Prostate gland (tissue), 2 donors: Measurements from ENCODE around the gene VEGFB. TPM values are rescaled to one million over a fixed set of nuclear protein-coding genes. Genes with fewer than 3 reads are reported as not detected.
"Not testable (repeated sequence)": the region's sequence is repeated elsewhere in the genome, so short reads cannot be mapped to it uniquely, and the experiment has no call there.

ENCODE experiments used
- DNase-seq: peaks from one replicate; pipeline ENCODE4 v3.0.0-alpha.2; 2019; ENCODE audit warnings: low spot score
- H3K27ac ChIP-seq, 2 donors: fragments of 200-600 bp; sonication (generic); 2 replicates each; pipeline ENCODE4 v1.5.1; 2017 to 2019
- H3K27me3 ChIP-seq: fragments of 200-600 bp; sonication (generic); replicated peaks from 2 replicates; pipeline ENCODE4 v1.5.1; 2019; ENCODE audit not compliant: insufficient read depth
- H3K36me3 ChIP-seq, 2 donors: fragments of 200-600 bp; sonication (generic); 1 replicate in 1 of 2; 2 replicates in 1 of 2; pipeline versions ENCODE4 v1.5.1 to v1.8.1; 2017 to 2019
- H3K4me1 ChIP-seq: fragments of 200-600 bp; sonication (generic); replicated peaks from 2 replicates; pipeline ENCODE4 v1.5.1; 2019
- H3K4me3 ChIP-seq, 2 donors: fragments of 200-600 bp; sonication (generic); 2 replicates each; pipeline ENCODE4 v1.5.1; 2017 to 2019
- H3K9me3 ChIP-seq: fragments of 200-600 bp; sonication (generic); 2 replicates; pipeline ENCODE4 v1.5.1; 2017
- CTCF ChIP-seq, 4 experiments: fragments of 200-600 bp in 2 of 4; fragments of 450-650 bp in 2 of 4; sonication (generic) in 2 of 4; IDR thresholded peaks; 1 replicate in 3 of 4; 2 replicates in 1 of 4; pipeline ENCODE4 v1.5.1; 2016 to 2019; ENCODE audit warnings: antibody characterized with exemption in 4 of 4, mild to moderate bottlenecking in 2 of 4, moderate library complexity in 2 of 4
- POLR2A ChIP-seq: fragments of 450-650 bp; IDR thresholded peaks from one replicate; pipeline ENCODE4 v1.6.1; 2016; ENCODE audit warnings: antibody characterized with exemption, mild to moderate bottlenecking
- POLR2AphosphoS5 ChIP-seq: sonication (generic); formaldehyde crosslinking; IDR thresholded peaks from one replicate; pipeline ENCODE4 v1.6.1; 2017; ENCODE audit warnings: antibody characterized with exemption
- WGBS: methylation state at CpG from one replicate; pipeline ENCODE4 v1.1.5; 2018; 5-methylcytosine and 5-hydroxymethylcytosine counted together
- intact Hi-C: fragments of 100-400 bp; cut with DNase I; formaldehyde crosslinking; loops from one replicate; pipeline ENCODE4 v1.14.2; 2022
- total RNA-seq, 2 donors: library from RNA; depleted of rRNA; stranded (reverse); fragments of >200 nt; gene quantifications; one replicate each; pipeline ENCODE4 v1.1.0, GENCODE V29; 2016

Gene VEGFB
- total RNA-seq, 2 donors from 2014 or later: 50.9 to 91.2 TPM

GRCh38 chr11:64244966-64245365, 10.6 kb downstream of the VEGFB start:
- no peak for DNase-seq
- H3K4me3 ChIP-seq: peak overlapping the region in 1 of 2 donors; percentile 52
- no peaks in the 10 kb centered on the region for H3K27me3 ChIP-seq
- no peaks in the 10 kb centered on the region for H3K9me3 ChIP-seq
- H3K36me3 ChIP-seq: no peaks in the 10 kb centered on the region
- H3K27ac ChIP-seq: peak overlapping the region; percentile 71 to 84
- TF ChIP-seq CTCF (IDR thresholded peaks at IDR 0.05): no peak
- TF ChIP-seq POLR2A: no peak
- TF ChIP-seq POLR2AphosphoS5: no peak
- H3K4me1 ChIP-seq: peaks cover 15% of the 10 kb centered on the region
- intact Hi-C loops: no loop called here
- 36% methylated on average over 6 of the region's 6 CpGs for WGBS

GRCh38 chr11:64245401-64245796, 11.0 kb downstream of the VEGFB start:
- Histone ChIP-seq H3K4me3 (peak overlapping the region; percentile 47 to 52), H3K36me3 (no peaks in the 10 kb centered on the region), H3K27me3 (no peaks in the 10 kb centered on the region), H3K27ac (peak overlapping the region; percentile 71 to 84), H3K4me1 (peaks cover 15% of the 10 kb centered on the region), H3K9me3 (no peaks in the 10 kb centered on the region)
- WGBS: 2% methylated on average over 6 of the region's 6 CpGs
- no peak for DNase-seq
- intact Hi-C loops: no loop called here
- no peak for TF ChIP-seq POLR2A
- TF ChIP-seq CTCF (IDR thresholded peaks at IDR 0.05): no peak
- TF ChIP-seq POLR2AphosphoS5: no peak

DNA sequence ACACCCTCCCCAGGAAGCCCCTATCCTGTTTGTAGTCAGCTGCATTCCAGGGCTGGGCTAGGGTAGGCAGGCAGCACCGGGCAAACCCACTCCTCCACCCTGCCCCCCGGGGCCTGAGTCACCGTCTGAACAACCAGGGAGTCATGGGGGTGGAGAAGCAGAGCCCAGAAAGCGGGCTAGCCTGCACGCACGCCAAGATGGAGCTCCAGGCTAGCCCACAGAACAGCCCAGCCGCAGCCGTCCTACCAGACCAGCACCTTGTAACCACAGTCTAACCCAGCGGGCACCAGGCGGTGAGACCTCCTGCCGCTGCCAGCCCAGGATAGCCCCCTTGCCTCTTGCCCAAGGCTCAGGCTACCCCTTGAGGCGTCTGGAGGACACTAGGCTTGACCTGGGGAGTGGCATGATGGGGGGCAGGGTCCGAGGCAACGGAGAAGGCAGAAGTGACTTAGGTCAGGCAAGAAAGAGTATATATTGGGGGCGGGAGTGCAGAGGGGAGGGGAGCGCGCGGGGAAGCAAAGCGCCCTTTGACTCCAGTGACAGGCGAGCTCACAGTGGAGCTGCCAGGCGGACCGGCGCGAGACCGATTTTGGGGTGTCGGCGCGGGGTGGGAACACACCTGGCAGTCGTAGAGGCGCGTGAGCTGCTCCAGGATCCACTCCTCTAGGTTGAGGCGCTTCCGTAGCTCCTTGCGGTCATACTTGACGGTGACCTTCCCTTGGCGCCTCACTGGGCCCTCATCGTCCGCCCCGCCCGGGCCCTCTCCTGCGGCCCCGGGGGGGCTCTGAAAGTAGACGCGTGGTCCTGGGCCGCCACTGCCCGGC, 11.6 kb downstream of the VEGFB start:
- intact Hi-C loops: no loop called here
- Histone ChIP-seq H3K9me3 (no peaks in the 10 kb centered on the region), H3K27me3 (no peaks in the 10 kb centered on the region), H3K36me3 (no peaks in the 10 kb centered on the region), H3K27ac (peak overlapping the region; percentile 71 to 84), H3K4me3 (peak overlapping the region; percentile 47 to 52), H3K4me1 (peaks cover 15% of the 10 kb centered on the region)
- under 1% methylated on average over 45 of the region's 46 CpGs for WGBS
- TF ChIP-seq POLR2A: peak; percentile 38
- no peak for TF ChIP-seq CTCF (IDR thresholded peaks at IDR 0.05)
- no peak for DNase-seq

- Histone ChIP-seq H3K4me1 (peaks cover 15% of the 10 kb centered on the region), H3K27ac (peak overlapping the region; percentile 71 to 84), H3K4me3 (peak overlapping the region; percentile 47 to 52)
- H3K27me3 ChIP-seq, H3K9me3 ChIP-seq, intact Hi-C loops, H3K36me3 ChIP-seq, DNase-seq: not testable (repeated sequence)
- WGBS: 1% methylated on average over 23 of the region's 43 CpGs
Measured at GRCh38 chr11:64246621-64246870, 12.2 kb downstream of the VEGFB start.

DNA sequence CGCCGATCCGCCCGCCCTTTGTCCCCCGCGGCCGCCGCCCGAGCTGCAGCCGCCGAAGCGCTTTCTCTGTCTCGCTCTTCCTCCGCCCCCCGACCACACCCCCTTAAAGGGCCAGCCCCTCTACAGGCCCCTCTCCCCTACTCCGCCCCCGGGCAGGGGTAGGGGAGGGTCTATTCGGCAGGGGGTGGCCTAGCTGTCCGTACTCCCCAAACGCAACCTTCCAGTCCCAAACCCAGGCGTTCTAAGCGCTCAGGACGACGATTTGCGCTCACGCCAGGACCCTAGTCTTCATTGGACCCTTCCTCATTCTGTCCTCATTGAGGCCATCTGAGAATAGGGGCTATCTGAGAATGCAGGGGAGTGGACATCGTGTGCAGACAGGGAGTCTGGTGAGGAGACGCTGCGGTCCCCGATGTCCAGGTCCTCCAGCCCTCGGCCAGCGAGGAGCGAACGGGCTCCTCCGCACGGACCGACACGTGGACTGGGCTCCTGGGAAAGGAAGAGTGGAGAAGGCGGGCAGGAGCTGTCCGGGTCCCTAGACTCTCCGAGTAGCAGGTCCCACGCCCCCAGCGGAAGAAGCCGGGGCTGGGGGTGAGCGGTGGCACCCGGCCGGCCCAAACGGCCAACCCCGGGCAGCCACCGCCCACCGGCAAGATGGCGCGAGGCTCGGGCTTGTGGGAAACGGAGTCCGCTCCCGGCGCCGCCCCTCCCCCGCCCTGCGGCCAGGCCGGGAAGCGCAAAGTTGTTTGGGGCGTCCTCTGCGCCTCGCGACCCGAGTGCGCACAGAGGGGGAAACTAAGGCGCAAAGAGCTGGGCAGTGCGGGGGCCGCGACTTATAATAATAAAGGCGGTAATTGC, 12.7 kb downstream of the VEGFB start, which contains the start of gene PPP1R14B:
PPP1R14B (minus strand) TSS at position 73 of the 858 bp plus-strand sequence. CDS start 270 bp downstream, outside the sequence.
- Histone ChIP-seq H3K27me3 (no peaks in the 10 kb centered on the region), H3K36me3 (no peaks in the 10 kb centered on the region), H3K4me1 (peaks cover 15% of the 10 kb centered on the region), H3K9me3 (no peaks in the 10 kb centered on the region), H3K27ac (peak within 1 kb of the TSS; percentile 82 to 84), H3K4me3 (peak within 1 kb of the TSS; percentile 47 to 52)
- DNase-seq: peak; percentile 83
- intact Hi-C loops: no loop called here
- peak in 3 of 4 experiments; percentile 9 to 51 (median 33) for TF ChIP-seq CTCF (IDR thresholded peaks at IDR 0.05)
- peak; percentile 67 for TF ChIP-seq POLR2AphosphoS5
- peak; percentile 33 for TF ChIP-seq POLR2A
- WGBS: 1% methylated on average over 51 of the region's 74 CpGs
